GM12873 (cell line): ENCODE measurements around the gene PODXL2.

Experiments used
- TF ChIP-seq, protein P1 (sequence below): IDR thresholded peaks from 2 replicates; pipeline ENCODE4 v1.5.1; 2012; ENCODE audit warnings: low read depth, mild to moderate bottlenecking, moderate library complexity, low read length, control low read depth; ENCODE audit not compliant: insufficient read depth; ENCODE audit errors: missing control alignments

The PODXL2 gene

GRCh38 chr3:127628788-127629466 is at the start of gene PODXL2:
PODXL2 (plus strand) TSS chr3:127629185; CDS start chr3:127629220, 35 bp downstream.
- TF ChIP-seq, protein P1, sequence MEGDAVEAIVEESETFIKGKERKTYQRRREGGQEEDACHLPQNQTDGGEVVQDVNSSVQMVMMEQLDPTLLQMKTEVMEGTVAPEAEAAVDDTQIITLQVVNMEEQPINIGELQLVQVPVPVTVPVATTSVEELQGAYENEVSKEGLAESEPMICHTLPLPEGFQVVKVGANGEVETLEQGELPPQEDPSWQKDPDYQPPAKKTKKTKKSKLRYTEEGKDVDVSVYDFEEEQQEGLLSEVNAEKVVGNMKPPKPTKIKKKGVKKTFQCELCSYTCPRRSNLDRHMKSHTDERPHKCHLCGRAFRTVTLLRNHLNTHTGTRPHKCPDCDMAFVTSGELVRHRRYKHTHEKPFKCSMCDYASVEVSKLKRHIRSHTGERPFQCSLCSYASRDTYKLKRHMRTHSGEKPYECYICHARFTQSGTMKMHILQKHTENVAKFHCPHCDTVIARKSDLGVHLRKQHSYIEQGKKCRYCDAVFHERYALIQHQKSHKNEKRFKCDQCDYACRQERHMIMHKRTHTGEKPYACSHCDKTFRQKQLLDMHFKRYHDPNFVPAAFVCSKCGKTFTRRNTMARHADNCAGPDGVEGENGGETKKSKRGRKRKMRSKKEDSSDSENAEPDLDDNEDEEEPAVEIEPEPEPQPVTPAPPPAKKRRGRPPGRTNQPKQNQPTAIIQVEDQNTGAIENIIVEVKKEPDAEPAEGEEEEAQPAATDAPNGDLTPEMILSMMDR: no peak

DNA sequence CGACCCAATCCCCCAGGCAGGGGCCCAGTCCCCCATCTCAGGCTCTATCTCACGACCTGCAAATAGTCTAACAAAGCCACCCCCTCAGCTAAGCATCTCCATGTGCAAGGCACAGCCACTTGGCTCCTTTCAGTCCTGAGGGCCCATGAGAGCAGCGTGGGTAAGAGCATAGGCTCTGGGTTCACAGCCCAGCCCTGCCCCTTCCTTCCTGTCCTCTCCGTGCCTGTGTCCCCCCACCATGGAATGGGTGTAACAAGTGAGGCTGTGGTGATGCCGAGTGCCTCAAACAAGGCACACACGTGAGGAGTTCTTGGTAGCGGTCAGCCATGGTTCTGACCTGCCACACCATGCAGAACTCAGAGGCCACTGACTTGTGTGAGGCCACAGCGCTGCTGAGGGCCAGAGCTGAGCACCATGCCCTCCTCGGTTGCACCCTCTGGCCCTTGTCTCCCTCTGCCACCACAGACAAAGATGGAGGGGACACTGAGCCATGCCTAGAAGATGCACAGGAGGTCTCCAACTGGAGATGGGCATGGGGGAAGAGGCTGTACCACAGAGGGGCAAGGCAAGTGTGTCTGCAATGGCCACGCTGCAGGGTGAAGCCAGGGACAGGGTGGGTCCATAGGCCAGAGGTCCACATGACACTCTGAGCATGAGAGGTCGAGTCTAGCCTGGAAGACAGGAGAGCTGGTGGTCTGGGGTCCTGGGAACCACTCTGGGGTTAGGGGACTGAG is 48.5 kb upstream of the PODXL2 start:
- TF ChIP-seq, protein P1: no peak

- TF ChIP-seq, protein P1: no peak
Observed at GRCh38 chr3:127584734-127585133, 44.3 kb upstream of the PODXL2 start.

GRCh38 chr3:127585163-127585812 is 43.7 kb upstream of the PODXL2 start:
- TF ChIP-seq, protein P1: no peak

DNA sequence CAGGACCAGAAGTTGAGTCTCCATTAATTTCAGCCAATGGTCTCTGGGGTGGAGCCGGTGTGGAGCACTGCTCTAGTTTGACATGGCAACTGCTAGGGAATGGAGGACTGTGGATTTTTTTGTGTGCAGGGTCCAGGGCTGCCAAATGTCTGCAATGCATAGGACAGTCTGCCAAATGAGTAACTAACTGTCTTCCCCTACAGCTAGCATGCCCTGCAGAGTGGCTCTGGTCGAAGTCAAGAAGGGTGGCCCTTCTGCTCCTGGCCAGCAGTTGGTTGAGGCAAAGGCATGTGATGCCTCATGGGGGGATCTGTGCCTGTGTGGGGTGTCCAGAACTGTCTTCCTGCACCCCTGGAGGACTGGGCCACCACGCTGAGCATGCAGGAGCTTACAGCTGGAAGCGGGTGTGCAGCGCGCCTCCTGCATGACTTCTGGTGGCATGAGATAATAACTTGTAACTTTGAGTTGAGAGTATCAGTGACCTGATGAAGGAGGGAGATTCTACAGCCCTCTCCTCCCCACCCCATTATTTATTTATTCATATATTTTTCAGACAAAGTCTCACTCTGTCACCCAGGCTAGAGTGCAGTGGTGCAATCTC is 43.1 kb upstream of the PODXL2 start:
- TF ChIP-seq, protein P1: no peak

DNA sequence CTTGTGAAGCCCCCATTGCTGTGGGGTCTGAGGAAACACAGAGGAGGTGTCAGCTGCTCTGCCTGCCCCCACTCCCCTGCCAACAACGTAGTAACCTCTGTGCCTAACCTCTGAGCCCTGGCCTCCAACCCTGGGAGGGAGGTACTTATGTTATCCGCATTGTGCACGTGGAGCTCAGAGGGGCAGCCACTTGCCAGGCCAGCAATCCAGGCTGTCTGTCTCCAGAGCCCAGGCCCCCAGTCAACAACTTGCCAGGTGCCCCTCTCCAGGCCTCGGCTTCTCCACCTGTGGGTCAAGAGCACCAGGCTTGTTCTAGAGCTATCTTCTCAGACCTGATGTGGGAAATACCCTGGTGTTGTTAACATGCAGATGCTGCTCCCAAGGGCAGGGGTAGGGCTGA is 41.1 kb upstream of the PODXL2 start:
- TF ChIP-seq, protein P1: no peak
